Right forelimb (tissue), 1 donor: ENCODE measurements around the gene TLK2.
"Not testable (repeated sequence)": the region's sequence is repeated elsewhere in the genome, so short reads cannot be mapped to it uniquely, and the experiment has no call there.

Experiments
- DNase-seq: peaks from one replicate; pipeline ENCODE4 v3.0.0-alpha.2; 2018

TLK2 gene

GRCh38 chr17:62565817-62566216, 87.2 kb downstream of the TLK2 start:
- no peak for DNase-seq

- DNase-seq, result no peak
Observed at GRCh38 chr17:62566996-62567578, 88.5 kb downstream of the TLK2 start.

- DNase-seq, result no peak
Observed at GRCh38 chr17:62572488-62572887, 93.9 kb downstream of the TLK2 start.

- DNase-seq, result no peak
Observed at GRCh38 chr17:62572888-62573401, 94.3 kb downstream of the TLK2 start.

GRCh38 chr17:62573480-62574117, 95.0 kb downstream of the TLK2 start:
- no peak for DNase-seq

DNA sequence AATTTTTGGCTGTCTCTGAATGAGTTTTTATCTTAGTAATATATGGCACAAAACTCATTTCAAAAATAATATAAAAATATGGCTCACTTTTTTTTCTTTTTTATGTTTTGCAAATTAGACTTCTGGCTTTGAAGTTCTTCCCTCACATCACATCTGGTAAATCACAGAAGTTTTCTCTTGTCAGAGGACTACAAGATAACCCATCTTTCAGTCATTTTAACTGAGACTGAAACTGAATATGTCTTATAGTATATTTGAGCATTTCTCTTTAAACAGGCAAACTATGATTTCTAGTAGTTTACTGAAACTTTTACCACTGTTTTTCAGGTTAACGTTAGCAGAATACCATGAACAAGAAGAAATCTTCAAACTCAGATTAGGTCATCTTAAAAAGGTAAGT, 97.8 kb downstream of the TLK2 start:
- DNase-seq, result no peak

DNA sequence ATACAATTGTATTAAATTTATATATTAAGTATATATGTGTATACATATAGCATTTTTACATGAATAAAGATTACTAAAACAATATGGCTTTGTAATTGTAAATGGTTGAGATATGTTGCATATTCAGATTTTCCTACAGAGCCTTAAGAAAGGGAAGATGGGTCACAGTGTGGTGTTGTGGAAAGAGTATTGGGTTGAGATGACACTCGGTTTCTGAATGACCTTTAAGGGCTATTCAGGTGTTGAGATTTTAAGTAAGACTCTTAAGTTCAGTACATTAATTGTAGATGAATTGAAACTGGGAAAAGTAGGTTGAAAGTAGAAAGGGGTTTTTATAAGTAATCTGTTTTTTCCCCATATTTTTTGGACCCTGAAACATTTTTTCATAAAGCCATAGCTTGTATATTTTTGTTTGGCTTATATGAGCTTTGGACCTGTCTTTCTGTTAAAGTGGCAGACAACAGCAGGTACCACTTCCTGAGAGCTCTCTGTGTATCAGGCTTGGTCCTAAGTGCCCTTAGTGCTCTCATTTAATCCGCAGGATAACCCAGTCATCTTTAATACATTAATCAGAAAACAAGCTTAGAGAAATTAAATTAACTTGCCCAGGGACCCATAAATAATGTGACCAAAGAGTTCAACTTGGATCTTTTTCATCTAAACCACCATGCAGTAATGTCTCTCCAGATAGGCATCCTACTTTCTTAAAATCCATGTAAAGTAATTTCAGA, 100.3 kb downstream of the TLK2 start:
- no peak for DNase-seq

- no peak for DNase-seq
Observed at GRCh38 chr17:62580947-62581346, 102.3 kb downstream of the TLK2 start.

DNA sequence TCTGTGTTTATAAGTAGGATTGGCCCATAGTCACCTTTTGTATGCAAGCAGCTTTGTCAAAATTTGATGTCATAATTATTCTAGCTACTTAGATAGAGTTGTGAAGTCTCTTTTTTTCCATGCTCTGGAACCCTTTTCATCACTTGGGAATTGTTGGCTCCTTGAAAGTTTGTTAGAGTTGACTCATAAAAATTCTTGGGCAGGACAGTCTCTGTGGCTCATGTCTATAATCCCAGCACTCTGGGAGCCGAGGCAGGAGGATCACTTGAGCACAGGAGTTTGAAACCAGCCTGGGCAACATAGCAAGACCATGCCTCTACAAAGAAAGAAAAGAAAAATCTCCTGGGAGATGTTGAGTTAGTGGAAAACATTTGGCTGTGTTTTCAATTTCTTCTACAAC, 103.1 kb downstream of the TLK2 start:
- no peak for DNase-seq

- no peak for DNase-seq
Observed at GRCh38 chr17:62587554-62587953, 108.9 kb downstream of the TLK2 start.

- no peak for DNase-seq
Observed at GRCh38 chr17:62588109-62588508, 109.5 kb downstream of the TLK2 start.

GRCh38 chr17:62591333-62591732, 112.7 kb downstream of the TLK2 start:
- peak; percentile 62 for DNase-seq

DNA sequence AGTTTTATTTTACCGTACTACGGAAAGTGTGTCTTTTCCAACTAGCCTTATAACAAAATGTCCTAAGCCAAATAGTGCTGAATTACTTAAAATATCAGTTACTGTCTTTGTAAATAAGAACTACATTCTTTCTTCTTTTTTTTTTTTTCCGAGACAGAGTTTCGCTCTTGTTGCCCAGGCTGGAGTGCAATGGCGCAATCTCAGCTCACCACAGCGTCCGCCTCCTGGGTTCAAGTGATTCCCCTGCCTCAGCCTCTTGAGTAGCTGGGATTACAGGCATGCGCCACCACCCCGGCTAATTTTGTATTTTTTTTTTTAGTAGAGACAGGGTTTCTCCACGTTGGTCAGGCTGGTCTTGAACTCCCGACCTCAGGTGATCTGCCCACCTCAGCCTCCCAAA, 113.2 kb downstream of the TLK2 start:
- DNase-seq, result not testable (repeated sequence)

DNA sequence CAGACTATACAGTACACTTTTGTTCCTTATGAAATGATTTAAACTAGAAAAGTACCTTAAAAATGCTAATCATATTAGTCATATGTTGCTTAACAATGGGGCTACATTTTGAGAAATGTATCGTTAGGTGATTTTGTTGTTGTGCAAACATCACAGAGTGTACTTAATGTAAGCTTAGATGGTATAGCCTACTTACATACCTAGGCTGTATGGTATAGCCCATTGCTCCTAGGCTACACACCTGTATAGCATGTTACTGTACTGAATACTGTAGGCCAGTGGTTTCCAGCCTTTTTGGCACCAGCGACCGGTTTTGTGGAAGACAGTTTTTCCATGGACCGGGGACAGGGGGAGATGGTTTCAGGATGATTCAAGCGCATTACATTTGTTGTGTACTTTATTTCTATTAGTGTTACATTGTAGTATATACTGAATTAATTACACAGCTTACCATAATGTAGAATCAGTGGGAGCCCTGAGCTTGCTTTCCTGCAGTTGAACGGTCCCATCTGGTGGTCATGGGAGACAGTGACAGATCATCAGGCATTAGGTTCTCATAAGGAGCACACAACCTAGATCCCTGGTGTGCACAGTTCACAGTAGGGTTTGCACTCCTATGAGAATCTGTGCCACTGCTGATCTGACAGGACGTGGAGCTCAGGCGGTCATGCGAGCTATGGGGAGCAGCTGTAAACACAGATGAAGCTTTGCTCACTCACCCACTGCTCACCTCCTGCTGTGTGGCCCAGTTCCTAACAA, 113.9 kb downstream of the TLK2 start:
- no peak for DNase-seq

DNA sequence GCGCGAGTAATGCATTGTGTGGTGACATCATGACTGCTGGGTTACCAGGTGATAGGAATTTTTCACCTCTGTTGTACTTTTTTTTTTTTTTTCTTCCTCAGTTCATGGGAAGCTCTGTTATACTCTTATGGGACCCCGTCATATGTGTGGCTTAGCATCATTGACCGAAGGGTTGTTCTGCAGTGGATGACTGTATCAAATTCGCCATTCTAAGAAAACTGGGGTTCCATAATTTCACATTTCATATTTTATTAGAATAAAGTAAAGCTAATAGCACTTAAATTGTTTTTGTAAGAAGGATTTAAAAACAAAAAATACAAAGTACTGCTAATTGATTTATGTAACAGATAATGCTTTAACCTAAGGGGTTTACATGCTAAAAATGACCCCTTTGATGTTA, 116.9 kb downstream of the TLK2 start:
- DNase-seq, result no peak

GRCh38 chr17:62596662-62597061, 118.0 kb downstream of the TLK2 start:
- DNase-seq, result no peak

DNA sequence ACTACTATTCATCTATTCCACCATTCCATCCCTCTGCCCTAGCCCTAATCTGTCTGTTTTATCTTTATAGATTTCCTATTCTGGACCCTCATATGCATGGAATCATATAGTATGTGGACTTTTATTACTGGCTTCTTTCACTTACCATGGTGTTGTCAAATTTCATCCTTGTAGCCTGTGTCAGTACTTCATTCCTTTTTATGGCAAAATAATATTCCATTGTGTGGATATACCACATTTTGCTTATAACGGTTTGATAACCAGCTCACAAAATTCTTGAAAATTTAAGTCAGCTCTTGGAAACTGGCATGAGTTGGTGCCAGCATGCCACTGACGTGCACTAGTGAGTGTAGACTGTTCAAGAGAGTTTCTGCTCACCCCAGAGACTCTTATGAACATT, 118.5 kb downstream of the TLK2 start:
- no peak for DNase-seq

DNA sequence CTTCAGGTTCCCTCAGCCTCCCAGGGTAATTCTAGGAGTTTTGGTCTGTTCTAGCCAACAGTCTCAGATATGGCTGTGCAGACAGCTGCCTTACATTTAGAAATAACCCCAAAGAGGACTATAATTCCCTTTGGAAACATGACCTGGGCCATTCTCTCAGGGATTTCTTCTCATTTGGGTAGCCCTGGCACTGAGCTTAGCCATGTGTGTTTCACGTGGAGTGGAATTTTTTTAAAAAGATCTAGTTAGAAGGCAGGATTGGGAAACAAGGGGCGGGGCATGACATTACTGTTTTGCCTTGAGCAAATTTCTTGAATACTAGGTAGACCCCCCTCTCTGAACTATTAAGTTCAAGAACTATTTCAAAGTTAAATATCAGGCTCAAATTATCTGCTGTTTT, 119.3 kb downstream of the TLK2 start:
- no peak for DNase-seq

DNA sequence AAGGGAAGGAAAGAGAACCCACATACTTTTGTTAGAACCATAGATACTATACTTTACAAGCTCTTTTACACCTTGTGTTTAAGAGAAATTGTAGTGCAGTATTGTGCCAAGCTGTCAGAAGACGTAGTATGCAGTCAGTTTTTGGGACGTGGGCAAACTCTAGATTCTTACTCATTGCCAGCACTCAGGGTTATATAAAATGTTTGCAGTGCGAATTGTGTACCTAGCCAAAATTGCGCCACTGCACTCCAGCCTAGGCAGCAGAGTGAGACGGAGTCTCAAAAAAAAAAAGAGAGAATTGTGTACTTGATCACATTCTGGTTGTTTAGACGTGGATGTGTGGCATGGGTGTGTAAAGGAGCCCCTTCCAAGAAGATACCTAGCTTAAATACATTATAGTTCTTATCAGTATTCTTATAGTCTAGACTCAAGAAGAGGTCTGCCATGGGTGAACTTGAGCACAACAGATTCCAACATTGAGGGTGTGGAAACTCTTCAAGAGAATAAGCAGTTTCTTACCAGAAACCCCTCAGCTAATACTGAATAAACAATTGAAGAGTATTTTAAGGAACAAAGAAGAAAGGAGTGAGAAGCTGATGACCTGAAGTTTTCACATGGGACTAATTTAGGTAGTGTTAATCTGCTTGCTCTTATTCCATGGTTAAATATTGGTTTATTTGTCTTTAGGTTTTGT, 121.5 kb downstream of the TLK2 start:
- DNase-seq, result no peak

- DNase-seq, result no peak
Observed at GRCh38 chr17:62600805-62601204, 122.2 kb downstream of the TLK2 start.

DNA sequence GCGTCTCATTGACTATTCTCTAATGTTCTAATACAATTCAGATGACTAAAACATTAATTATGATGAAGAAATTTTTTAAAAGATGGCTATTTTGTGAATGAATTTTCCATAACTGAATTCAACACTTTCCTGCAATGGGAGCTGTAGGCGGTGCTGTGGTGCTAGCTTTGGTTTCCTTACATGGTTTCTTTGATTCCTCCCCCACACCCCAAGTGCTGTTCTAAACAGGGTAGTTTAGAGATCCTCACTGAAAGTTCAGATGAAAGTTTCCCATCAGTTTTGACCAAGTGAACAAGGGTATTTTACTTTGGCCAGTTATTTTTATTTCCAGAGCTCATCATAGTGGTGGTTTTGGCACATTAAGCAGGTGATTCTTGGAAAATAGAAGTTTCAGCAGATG, 122.8 kb downstream of the TLK2 start:
- DNase-seq, result no peak

GRCh38 chr17:62603783-62604182, 125.2 kb downstream of the TLK2 start:
- not testable (repeated sequence) for DNase-seq

DNA sequence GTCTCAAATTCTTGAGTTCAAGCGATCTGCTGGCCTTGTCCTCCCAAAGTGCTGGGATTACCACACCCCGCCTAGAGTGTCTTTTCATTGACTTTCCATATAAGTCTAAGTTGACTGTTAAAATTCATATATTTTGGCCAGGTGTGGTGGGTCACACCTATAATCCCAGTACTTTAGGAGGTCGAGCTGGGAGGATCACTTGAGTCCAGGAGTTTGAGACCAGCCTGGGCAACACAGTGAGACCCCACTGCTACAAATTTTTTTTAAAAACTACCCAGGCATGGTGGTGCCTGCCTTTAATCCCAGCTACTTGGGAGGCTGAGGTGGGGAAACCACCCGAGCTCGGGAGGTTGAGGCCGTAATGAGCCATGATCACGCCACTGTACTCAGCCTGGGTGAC, 127.0 kb downstream of the TLK2 start:
- DNase-seq, result no peak
